NCI-H510A (cell line): ENCODE results near the gene SWSAP1.
"Not testable (repeated sequence)": the region's sequence is repeated elsewhere in the genome, so short reads cannot be mapped to it uniquely, and the experiment has no call there.

Experiments used
- DNase-seq: peaks from one replicate; lab custom pipeline; 2025; lab: John Stamatoyannopoulos, UW

SWSAP1 gene

DNA sequence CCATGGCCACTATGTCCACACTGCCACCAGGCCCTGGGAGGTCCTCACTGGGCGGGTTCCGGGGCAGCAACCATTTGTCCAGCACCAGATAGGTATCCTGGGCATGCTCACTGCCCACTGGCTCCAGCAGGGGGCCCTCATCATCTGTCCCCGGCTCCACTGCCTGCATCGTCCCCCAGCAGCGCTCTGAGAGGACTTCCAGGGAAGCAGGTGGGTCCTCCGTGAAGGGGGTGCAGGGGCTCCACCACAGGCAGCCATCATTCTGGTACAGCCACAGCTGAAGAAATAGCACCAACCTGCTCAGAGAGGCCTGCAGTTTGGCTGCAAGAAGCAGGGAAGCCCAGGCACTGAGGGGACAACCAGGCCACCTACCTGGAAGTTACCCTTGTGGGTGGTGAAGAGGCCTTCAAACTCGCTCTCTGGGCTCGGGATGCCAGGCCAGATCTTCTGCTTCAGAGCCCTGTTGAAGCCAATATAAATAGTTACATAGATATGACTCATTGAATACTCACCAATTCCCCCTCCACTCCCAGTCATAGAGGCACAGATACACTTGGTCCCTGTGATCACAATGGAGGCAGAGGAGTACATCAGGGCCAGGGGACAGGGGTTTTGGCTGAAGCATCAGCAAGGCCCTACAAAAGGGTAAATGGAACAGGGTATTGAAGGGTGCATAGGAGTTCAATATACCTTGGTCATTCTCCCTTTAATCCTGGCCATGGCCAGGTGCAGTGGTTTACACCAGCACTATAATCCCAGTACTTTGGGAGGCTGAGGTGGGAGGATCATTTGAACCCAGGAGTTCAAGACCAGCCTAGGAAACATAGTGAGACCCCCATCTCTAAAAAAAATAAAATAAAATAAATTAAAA is 4.1 kb downstream of the SWSAP1 start:
- peak; percentile 36 for DNase-seq

DNA sequence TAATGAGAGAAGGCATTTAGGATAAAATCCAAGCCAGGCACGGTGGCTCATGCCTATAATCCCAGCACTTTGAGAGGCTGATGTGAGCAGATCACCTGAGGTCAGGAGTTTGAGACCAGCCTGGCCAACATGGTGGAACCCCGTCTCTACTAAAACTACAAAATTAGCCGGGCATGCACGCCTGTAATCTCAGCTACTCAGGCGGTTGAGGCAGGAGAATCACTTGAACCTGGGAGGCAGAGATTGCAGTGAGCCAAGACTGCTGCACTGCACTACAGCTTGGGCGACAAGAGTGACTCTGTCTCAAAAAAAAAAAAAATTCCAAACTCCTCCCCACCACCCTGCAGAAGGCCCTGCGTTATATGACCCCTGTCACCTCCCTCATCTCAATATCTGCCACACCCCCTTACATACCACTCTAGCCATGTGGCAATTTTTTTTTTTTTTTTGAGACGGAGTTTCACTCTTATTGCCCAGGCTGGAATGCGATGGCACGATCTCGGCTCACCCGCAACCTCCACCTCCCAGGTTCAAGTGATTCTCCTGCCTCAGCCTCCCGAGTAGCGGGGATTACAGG is 4.9 kb downstream of the SWSAP1 start:
- DNase-seq: not testable (repeated sequence)

DNA sequence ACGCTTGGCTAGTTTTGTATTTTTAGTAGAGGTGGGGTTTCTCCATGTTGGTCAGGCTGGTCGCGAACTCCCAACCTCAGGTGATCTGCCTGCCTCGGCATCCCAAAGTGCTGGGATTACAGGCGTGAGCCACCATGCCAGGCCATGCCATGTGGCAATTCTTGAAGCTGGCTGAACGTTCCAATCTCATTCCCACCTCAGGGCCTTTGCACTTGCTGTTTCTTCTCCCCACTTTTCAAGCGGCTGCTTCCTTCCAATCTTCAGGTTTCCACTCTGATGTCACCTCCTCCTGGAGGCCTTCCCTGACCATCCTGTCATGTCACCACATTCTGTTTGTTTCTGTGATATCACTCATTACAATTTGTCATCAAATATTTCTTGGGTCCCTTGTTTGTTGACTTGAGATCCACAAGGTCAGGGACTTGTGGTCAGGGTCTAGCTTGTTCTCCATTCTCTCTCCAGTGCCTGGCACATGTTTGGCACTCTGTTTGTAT is 5.4 kb downstream of the SWSAP1 start:
- no peak for DNase-seq

DNA sequence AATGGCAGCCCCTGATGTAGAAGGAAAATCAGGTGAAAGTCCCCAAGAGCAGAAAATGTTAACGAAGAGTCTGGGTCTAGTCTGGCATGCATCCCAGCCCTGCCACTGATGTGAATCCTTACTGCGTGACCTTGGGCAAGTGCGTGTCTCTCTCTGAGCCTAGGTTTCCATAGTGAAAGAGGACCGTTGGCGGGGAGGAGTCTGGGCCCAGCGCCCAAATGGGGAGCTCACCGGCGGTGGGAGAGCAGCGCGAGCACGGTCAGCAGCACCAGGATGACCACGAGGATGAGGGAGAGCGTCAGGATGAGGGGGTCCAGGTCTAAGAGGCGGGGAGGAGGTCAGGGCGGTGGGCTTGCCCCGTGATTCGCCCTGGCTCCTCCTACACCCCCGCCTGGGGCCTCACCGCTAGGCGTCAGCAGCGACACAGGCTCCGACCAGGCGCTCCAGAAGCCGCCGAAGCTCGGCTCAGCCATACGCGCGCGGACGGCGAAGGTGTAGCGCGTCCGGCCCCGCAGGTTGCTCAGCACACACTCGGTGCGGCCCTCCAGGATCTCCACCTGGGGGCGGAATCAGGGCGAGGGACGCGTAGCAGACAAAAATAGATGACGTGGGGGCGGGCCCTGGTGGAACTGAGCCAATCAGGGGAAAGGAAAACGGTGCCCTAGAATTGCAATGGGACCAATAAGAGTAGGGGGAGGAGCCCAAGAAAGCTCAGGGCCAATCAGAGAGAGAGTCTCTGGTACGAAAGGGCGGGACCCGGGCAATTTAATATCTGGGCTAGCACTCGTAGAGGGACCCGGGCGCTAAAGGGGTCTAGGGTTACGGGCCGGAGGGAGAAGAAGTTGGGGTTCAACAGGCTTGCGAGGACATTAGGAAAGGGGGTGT is 6.4 kb downstream of the SWSAP1 start:
- DNase-seq: no peak

DNA sequence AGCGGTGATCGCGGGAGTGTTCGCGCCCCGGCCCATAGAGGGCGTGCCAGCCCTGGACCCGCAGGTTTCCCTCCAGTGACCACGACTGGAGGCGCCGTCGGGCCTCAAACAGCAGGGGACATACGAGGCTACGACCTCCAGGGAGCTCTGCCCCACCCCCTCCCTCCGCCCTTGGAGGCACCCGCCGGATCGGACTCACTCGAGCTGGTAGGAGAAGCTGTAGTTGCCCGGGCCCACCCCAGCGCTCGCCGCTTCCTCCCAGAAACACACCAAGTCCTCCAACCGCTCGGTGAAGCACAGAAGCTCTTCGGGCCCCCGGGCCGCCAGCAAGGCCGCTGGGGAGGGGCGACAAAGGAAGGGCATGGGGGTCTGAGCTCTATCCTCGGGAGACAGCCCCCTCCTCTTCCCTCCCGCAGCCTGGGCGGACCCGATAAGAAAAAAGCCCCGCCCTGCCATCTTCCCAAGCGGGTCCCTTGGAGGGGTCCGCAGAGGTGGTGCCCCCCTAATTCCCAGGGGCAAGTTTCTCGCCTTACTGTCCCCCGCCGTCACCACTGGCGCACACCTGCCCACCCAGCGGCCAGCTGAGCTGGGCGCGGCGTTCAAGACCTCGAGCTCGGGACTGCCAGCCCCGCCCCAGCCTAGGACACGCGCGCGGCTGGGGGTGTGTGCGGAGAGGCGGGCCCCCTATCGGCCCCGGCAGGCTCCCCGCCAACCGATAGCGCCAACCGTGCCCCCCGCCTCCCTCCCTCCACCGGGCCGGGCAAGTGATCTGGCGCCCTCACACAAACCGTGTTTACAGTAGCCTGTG is 8.6 kb downstream of the SWSAP1 start:
- DNase-seq: peak; percentile 63

DNA sequence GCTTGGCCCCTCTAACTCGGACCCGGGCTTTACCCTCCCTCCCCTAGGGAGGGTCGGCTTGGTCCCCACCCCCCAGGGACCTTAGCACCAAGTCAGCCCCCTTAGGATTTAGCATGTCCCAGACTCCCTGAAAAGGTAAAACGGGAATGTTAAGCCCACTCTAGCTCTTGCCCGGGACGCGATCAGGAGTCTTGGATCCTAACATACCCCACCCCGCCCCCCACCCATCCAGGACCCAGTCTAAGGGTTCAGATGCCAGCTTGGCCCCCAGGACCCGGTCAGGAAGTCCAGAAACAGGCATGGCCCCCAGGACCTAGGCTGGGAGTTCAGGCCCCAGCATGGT is 9.2 kb downstream of the SWSAP1 start:
- DNase-seq: no peak

DNA sequence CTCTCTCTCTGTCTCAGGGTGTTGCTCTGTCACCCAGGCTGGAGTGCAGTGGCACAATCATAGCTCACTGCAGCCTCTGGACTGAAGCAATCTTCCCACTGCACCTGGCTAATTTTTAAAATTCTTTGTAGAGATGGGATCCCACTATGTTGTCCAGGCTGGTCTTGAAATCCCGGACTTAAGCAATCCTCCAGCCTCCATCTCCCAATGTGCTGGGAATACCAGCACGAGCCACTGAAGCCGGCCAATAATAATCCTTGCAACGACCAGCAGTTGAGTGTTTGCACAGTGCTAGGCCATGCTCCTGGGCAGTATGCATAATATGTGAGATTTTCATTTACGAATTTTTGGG is 10.3 kb downstream of the SWSAP1 start:
- no peak for DNase-seq

DNA sequence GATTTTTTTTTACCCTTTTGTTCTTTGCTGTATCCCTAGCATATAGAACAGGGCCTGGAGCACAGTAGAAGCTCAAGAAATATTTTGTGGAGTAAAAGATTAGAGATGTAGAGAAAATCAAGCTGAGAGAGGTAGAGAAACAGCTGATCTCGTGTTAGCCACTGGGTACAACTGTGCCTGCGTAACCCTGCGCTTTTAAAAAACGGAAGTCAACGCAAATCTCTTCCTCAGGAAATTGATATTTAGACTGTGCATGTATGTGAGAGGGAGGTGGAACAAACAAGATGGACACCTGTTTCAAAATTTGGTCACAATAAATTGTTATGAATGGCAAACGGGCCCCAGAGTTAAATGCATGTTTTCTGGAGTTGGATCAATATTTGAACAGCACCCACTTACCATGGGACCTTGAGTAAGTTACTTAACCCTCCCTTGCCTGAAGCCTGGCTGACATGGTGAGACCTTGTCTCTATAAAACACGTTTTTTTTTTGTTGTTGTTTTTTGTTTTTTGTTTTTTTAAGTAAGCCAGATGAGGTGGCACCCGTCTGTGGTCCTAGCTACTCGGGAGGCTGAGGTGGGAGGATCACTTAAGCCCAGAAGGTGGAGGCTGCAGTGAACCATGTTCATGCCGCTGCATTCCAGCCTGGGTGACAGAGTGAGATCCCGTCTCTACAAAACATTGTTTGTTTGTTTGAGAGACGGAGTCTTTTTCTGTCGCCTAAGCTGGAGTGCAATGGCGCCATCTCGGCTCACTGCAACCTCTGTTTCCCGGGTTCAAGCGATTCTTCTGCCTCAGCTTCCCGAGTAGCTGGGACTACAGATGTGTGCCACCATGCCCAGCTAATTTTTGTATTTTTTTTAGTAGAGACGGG is 12.9 kb downstream of the SWSAP1 start:
- DNase-seq: no peak

DNA sequence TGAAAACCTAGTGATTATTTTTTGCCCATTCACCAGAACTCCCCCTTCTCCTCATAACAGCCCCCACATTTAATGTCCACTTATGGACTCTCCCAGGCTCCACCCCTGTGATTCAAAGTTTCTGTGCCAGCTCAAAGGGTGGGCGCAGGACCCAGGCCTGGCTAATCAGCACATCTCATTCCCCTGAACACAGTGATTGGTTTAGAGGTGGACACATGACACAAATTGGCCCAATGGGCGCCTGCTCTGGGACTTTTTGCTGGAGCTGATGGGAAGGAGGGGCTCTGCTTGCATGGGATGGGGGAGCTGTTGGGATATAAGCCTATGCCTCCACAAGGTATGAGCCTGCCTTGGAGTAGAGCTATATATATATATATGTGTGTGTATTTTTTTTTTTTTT is 15.9 kb downstream of the SWSAP1 start:
- DNase-seq: no peak

DNA sequence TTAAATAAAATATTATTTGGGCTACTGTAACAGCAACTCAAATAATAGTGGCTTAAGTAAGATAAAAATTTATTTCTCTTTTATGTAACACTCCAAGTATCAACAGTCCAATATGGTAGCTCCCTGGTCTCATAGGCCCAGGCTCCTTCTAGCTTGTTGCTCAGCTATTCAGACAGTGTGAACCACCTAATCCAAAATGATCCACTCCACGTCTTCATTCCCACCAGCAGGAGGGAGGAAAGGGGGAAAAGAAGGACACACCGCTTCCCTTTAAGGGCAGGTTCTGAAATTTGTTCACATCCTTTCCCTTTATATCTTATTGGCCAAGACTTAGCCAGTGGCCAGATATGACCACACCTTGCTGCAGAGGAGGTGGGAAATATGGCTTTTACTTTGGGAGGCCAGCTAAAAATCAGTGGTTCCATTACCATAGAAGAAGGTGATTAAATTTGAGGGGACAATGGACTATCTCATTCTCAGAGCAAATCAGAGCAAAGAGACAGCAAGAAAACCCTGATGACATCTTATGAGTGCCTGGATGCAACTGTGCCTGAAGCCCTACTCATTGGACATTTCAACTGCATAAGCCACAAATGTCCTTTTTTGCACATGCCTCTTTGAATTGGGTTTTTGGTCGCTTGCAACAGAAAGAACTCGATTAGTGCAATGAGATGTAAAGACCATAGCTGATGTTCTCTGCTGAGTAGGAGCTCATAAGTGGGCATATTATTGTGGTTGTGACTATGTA is 16.6 kb downstream of the SWSAP1 start:
- DNase-seq: no peak

DNA sequence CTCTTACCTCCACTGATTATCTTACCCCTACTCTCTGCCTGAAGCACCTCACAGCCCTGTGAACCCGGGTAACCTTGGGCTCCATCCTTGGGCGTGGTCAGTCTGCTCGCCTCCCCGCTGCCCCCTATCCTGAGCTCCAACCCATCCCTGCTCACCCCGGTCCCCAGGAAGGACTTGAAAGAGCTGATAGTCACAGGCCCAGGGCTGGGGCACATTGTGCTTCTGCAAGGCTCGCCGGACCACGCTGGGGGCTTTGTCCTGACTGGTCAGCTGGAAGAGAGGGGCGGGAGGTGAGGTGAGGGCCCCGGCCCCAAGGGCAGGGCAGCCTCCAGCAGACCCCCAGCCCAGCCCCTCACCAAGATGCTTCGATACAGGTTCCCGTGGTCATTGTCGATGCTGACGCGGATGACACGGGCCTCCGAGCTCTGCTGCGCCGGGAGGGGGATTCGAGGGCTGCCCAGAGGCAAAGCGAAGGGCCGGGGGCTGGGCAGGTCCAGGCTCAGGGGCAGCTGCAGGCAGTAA is 22.7 kb downstream of the SWSAP1 start:
- no peak for DNase-seq

DNA sequence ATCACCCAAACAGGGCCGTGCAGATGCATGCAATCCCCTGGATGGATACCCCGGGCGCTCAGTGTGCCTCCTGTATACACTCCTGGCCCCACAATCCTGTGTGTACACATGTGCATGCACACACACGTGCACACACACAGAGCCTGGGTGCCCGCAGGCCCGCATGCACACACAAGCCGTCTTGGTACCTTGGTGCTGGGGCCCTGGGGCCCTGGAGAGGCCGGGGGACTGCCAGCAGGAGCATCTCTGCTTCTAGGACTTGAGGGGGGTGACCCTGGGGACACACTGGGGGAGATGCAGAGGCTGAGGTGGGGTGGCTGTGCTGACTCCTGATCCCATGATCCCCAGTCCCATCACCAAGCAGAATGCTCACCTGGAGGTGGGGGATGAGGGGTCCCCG is 25.2 kb downstream of the SWSAP1 start:
- DNase-seq: no peak

DNA sequence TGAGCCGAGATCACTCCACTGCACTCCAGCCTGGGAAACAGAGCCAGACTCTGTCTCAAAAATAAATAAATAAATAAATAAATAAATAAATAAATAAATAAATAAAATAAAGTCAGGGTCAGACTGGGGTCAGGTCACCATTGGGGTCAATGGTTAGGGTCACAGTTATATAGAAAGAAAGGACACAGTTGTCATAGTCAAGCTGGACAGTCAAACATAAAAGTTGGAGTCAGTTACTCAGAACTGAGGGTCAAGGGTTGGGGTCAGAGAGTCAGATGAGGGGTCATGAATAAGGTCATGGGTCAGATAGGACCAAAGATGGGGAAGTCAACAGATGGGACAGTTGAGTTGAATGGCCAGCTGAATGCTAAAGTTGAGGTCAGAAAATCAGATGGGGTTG is 26.3 kb downstream of the SWSAP1 start:
- DNase-seq: no peak

DNA sequence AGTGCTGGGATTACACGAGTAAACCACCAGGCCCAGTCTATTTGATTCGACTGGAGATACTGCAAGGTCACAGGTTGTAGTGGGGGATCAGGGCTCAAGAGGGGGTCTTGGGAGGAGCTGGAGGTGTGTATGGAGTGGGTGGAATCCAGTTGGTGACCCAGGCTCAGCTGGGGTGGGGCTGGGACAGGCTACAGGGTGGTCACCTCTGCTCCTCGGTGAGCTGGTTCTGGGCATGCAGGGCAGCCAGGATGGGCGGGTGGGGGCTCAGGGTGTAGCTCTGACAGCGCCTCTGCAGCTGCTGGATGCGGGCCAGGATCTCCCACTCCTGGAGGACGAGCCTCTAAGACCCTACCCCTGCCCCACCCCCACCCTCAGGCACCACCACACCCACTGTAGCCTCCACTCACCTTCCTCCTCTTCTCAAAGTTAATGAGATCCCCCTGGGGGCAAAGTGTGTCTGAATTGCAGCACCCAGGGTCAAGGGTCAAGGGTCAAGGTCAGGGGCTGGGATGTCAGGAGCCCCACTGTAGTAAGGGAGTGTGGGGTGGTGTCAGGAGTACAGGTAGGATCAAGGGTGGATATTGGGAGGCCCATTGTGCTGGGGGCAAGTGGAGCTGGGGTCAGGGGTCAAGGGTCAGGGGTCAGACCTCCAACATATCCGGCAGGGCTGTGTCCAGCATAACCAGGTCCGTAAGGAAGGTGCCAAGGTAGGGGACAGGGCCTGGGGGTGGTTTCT is 27.5 kb downstream of the SWSAP1 start:
- no peak for DNase-seq

DNA sequence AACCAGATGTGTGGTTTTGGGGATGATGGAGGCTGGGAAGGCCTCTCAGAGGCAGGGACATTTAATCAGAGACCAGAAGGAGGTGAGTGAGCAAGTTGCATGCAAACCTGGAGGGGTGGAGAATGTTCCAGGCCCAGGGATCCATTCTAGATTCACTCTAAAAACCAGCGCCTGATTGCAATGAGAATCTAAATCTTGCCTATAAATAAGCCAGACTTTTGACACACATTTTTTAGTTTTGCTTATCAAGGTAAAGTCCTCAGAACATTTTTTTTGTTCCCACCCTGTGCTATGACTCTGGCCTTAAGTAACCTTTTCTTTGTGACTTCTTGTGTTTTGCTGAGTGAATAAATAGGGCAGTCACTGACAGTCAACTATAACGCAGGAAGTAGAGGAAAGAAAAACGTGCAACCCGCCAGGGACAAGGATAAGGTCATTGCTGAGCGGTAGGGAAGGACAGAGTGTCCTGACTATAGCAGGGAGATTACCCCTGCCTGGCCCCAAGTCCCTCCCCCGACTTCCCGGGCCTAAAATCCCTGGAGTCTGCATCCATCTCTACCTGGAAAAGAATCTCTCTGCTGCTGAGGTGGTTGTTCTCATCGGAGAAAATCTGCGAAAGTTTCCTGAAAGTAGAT is 30.2 kb downstream of the SWSAP1 start:
- no peak for DNase-seq

DNA sequence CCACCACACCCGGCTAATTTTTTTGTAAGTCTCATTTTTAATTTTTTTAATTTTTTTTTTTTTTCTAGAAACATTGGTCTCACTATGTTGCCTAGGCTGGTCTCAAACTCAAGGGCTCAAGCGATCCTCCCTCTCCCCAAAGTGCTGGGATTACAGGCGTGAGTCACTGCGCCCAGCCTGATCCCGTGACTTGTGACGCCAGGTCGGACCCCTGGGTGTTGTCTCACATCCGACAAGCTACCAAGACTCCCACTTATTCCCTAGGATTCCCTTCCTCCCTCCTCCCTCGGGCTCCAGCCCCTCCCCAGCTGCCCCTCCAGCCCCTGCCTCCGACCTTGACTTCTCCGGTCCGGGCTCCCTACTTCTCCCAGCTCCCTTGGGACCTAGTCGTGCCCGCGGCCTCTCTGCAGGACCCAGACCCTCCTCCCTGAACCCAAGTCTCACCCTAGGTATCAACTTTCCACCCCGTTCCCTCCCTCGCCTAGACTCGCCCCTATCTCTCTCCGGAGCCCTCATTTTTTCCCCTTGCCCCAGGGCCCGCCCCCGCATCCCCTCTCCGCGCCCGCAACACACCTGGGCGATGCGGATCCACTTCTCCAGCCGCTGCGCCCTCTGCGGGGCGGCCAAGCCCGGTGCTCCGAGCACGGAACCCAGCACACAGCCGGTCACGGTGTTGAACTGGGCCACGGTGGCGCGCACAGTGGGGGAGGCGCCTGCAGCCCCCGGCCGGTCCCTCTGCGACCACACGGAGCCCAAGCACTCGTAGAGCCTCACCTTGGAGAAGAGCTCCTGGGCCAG is 31.6 kb downstream of the SWSAP1 start:
- DNase-seq: no peak

DNA sequence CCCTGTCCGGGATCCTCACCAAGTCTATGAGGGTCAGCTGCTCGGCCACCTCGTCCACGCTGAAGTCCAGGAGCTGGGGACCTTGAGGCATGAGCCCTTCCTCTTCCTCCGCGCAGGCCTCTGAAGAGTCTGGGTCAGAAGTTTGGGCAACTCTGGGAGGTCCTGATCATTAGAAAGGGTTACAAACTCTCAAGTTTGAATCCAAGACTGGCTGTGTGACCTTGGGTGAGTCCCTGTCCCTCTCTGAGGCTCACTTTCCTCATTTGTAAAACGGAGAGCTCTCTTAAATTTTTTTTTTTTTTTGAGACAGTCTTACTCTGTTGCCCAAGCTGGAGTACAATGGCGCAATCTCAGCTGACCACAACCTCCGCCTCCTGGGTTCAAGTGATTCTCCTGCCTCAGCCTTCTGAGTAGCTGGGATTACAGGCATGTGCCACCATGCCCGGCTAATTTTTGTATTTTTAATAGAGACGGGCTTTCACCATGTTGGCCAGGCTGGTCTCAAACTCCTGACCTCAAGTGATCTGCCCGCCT is 32.3 kb downstream of the SWSAP1 start:
- not testable (repeated sequence) for DNase-seq

DNA sequence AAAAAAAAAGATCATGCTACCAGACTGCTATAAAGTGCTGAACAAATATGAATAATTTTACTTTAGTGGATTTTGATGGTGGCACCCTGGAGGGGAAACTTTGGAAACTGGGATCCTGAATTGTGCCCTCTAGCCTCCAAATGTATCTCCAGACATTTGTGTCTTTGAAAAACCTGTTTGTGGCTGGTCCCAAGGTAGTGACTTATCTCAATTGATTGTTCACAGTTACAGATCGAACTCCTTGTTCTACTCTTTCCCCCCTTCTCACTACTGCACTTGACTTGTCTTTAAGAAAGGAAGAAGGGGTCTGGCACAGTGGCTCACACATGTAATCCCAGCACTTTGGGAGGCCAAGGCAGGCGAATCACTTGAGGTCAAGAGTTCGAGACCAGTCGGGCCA is 34.1 kb downstream of the SWSAP1 start:
- DNase-seq: no peak
